Ecto neural progenitor cell (in vitro differentiated cells): ENCODE data around the gene TINCR.
A peak's percentile ranks its signal among the peaks of the same experiment; 100 is the strongest.
"Not testable (repeated sequence)": the region's sequence is repeated elsewhere in the genome, so short reads cannot be mapped to it uniquely, and the experiment has no call there.

Source experiments
- DNase-seq: peaks from one replicate; pipeline ENCODE4 v3.0.0-alpha.2; 2018; ENCODE audit warnings: low spot score

Gene TINCR

DNA sequence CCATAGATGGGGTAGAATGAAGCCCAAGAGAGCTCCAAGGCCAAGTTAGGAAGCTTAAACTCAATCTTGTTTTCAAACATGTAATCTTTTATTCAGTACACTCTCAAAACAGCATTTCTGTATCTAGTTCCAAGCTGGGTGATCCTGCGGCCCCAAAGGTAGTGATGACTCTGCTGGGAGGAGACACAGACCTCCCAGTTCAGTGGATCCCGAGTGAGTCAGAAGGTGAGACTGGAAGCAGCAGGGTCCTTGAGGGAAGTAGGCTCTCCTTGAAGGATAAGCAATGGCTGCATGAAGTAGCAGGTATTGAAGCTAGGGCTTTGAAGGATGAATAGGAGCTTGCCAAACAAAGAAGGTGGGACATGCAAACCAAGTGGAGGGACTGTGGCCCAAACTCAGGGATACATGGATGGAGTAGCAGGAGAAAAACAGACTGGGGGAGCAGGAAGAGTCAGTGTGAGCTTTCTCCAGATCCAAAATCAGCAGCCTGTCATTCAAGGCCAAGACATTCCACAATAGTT, 9.6 kb downstream of the TINCR start:
- no peak for DNase-seq

DNA sequence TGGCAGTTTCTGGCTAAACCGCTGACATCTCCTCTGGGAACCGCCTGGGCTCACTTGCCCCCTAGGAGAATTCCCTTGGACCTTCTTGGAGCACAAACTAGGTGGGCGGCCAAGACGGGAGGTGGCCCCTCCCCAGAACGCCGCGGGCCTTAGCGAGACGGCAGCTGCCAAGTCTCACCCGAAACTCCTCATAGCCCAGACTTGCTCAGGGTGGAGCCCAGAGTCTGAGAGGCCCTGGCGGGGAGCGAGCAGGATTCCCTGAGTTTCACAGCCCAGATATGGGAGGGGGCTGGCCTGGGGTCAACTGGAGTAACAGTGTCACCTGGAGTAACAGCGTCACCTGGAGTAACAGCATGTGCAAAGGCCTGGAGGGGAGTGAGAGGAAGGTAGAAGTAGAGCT, 10.1 kb downstream of the TINCR start:
- DNase-seq, result no peak

DNA sequence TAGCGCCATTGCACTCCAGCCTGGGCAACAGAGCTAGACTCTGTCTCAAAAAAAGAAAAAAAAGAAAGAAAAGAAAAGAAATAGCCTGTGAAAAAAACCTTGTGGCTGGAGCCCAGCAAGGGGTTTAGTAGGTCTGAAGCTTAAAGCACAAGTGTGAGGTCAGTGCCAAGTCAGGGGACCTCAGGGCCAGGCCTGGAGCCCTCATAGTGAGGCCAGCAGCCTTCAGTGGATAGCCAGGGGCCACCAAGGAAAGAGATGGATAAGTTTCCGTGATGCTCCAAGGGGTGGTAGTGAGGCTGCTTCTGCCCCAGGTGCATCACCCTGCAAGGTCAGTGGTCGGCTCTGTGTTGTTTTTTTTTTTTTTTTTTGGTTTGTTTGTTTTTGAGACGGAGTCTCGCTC, 12.9 kb downstream of the TINCR start:
- no peak for DNase-seq

DNA sequence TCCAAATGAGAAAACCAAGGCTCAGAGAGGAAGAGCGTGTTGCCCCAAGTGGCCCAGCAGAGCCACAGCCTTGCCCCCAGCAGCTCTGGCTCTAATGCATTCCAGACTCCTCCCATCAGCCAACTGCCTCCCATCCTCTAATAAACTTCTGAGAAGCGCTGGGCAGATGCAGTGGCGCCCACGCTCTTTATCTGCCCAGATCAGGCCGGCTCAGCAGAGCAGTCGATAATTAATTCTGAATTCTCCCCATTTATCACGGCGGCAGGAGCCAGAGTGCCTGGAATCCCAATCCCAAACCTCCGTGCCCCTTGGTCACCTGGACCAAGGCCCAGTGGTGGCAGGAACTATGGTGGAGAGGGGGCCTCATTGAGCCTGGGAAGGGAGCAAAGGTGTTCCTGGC, 13.9 kb downstream of the TINCR start:
- DNase-seq, result no peak

DNA sequence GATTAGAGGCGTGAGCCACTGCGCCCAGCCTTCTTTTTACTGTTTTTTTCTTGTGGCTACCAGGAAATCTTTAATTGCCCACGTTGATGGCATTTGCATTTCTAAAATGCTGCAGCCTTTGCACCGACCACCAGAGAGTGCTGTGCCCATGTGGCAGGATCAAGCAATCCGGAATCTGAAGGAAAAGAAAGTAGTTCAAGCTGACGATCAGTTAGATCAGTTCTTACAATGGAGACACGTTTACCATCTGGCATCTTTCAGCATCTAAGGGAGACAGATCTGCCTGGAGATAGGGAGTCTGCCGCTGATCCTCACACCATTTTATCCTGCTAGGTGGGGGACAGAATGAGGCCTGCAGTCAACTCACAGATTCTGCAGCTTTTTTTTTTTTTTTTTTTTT, 19.9 kb downstream of the TINCR start:
- no peak for DNase-seq

DNA sequence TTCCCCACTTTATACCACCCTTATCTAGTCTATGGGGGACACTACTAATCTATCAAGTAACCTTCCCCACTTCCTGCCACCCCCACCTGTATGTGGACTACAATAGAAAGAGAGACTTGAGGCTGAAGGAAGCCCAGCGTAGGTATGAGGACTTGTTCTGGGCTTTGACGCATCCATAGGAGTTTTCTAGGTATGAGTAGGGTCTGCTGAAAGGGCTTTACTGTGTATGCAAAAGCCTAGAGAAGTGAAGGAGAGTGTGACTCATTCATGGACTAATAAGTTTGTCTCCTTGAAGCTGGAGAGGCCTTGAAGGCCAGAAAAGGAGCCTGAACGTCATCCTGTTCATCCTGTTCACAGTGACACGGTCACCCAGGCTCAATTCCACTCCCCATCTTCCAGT, 21.8 kb downstream of the TINCR start:
- no peak for DNase-seq

DNA sequence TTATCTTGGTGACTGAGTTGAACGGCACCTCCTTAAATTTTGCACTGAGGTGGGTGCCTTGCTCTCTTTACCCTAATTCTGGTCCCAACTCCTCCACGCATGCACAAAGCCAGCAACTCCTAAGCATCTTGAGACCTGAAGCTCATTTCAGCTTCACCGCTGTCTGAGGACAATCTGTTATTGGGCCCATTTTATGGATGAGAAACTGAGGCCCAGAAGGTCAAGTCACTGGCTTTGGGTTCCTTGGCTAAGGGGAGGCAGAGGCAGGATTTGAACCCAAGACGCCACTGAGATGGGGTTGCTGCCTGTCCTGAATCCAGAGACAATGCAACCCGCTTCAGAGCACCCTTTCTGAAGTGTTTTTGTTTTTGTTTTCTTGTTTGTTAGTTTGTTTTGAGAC, 22.7 kb downstream of the TINCR start:
- DNase-seq, result no peak

DNA sequence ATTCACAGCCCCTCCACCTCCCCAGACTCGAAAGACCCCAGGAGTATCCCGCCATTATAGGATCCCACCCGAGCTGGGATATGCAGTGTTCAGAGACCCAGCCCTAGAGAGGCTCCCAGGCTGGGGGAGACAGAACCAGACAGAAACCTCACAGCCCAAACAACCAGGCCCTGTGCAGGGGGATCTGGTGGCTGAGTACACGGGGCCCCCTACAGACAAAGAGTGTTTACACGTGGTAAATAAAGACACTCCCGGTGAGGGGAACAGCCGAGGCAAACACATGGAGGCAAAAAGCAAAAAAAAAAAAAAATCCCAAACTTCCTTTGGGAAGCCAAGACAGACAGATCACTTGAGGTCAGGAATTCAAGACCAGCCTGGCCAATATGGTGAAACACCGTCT, 25.1 kb downstream of the TINCR start:
- no peak for DNase-seq

DNA sequence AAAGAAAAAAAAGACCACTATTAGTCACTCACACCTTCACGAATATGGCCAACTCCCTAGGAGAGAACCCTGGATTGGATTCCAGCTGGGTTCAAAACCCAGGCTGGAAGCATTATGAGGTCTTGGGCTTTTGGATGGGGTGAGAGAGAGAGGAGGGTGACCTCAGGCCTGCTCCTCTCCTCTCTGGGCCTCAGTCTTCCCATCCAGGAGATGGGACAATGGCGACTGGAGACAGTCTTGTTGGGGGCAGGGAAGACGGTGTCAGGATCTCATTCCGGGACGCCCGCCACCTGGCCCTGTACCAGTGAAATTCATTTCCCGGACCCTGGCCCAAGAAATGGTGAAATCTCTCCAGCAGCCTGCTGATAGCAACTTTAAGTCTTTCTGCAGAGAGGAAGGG, 26.3 kb downstream of the TINCR start:
- DNase-seq, result no peak

DNA sequence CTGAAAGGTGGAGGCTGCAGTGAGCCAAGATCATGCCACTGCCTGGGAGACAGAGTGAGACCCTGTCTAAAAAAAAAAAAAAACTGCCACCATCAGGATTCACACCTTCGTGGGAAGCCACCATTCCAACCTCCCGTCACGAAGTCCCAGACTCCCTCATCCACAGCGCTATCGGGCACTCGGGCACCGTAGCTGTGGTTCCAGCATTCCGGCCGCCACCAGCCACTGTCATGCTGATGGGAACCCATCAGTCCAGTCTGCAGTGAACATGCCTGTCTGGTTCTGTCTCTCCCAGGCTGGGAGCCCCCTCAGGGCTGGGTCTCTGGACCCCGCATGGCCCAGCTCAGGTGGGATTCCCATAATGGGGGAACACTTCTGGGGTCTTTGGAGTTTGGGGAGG, 27.5 kb downstream of the TINCR start:
- DNase-seq, result no peak

DNA sequence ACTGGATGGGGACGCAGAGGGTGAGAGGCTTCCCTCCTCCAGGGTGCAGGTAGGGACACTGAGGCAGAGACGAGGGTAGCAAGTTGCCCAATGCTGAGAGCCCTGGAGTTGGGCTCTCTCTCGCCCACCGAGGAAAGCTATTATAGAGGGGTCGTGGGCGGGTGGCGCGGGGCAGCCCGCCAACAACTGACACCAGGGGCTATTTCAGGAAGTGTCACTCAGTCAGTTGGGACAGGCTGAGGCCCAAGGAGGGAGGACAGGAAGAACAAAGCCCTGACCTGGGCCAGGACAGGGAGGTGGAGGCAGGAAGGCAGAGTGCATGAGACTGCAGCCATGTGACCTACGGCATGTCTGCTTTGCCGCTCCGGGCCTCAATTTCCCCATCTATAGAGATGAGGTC, 29.9 kb downstream of the TINCR start:
- DNase-seq, result no peak

DNA sequence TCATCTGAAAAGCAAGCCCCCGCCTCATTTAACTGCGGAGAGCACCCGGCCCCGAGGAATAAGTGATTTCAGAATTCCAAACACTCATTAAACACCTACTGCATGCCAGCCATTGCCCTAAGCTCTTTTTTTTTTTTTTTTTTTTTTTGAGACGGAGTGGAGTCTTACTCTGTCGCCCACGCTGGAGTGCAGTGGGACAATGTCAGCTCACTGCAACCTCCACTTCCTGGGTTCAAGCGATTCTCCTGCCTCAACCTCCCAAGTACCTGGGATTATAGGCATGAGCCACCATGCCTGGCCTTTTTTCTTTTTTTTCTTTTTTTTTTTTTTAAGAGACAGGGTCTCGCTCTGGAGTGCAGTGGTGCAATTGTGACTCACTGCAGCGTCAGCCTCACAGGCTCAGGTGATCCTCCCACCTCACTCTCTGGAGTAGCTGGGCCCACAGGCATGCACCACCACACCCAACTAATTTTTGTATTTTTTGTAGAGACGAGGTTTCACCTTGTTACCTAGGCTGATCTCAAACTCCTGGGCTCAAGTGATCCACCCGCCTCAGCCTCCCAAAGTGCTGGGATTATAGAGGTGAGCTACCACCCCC, 30.7 kb downstream of the TINCR start:
- not testable (repeated sequence) for DNase-seq

DNA sequence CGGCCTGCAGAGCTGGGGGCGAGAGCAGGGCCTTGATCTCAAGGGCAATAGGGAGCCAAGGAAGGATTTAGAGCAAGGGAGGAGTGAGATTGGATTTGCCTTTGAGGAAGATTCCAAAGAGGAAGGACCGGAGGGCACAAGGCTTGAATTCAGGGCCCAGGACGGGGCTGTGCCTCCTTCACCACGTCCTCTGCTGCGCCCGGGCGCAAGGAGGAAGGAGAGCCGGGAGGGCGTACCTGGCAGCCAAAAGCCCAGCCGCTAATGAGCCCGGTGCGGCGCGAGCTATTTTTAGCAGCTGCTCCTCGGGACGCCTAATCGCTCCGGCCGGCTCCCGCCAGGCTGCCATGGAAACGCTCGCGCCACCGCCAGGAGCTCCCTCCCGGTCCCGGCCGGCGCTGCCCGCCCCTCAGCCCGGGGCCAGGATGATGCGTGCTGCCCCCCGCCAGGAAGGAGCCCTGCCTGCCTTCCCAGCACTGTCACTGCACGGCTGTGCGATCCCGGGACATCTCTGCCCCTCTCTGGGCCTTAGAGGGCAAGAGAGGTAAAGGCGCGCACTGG, 31.3 kb downstream of the TINCR start:
- DNase-seq, result peak; percentile 93

DNA sequence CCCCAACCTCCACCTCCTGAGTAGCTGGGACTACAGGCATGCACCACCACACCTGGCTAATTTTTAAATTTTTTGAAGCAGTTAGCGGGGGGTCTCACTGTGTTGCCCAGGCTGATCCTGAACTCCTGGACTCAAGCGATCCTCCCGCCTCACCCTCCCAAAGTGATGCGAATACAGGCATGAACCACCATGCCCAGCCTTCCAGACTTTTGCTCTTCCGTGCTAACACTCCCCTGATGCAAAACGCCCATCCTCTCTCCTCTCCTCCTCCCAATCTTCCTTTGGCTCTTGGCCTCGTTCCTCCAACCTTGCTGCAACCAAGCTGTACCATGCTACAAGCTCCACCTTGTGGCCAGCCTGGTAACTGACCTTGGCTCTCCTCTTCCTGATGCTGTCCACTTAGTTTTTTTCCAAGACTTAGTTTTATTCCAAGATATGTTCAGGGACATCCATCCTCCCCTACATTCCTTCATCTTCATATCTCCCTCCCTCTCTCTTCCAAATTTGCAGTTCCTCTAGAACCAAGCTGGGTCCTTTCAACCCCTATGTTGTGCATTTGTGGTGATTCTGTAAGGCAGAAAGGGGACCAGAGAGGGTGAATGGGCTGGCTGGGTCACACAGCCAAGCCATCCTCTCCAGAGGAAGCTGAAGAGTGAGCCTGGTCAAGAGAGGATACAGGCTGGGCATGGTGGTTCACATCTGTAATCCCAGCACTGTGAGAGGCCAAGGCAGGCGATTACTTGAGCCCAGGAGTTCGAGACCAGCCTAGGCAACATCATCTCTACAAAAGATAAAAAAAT, 32.8 kb downstream of the TINCR start:
- DNase-seq, result no peak

DNA sequence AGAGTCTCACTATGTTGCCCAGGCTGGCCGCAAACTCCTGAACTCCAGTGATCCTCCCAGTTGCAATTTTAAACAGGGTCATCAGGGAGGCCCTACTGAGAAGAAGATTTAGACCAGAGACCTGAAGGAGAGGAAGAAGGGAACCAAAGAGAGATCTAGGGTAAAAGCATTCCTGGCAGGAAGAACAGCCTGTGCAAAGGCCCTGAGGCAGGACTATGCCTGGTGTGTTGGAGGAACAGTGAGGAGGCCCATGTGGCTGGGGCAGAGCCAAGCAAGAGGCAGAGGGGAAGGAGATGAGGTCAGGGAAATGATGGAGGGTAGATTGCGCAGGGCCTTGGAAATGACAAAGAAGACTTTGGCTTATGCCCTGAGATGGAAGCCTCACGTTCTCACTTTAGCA, 34.5 kb downstream of the TINCR start:
- no peak for DNase-seq

DNA sequence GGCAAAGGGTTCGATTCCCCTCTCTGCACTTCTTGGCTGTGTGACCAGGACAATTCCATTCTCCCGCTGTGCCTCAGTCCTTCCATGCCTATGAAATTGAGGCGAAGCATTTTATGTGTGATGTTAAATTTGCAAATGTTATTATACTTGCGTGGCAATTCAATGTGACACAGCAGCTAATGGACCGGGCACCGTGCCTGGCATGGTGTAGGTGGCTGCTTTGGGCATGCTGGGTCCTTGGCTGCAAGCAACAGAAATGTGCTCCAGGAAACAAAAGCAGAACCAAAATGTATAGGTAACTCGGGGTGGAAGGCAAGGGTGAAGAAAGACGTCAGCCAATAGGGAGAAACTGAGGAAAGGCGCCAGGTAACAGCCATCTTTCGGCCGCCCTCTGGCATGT, 37.1 kb downstream of the TINCR start:
- no peak for DNase-seq

DNA sequence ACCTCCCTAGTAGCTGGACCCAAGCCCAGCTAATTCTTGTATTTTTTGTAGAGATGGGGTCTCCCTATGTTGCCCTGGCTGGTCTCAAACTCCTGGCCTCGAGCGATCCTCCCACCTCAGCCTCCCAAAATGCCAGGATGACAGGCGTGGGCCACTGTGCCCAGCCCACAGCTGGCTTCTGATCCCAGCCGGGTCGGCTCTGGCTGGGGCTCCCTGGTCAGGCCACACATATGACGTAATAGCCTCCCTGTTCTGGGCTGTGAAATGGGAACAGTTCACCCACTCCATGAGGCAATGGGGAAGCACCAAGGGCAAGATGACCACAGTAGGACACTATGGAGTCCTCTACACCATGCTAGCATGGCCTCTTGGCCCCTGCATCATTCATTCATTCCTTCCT, 41.1 kb downstream of the TINCR start:
- DNase-seq, result no peak

DNA sequence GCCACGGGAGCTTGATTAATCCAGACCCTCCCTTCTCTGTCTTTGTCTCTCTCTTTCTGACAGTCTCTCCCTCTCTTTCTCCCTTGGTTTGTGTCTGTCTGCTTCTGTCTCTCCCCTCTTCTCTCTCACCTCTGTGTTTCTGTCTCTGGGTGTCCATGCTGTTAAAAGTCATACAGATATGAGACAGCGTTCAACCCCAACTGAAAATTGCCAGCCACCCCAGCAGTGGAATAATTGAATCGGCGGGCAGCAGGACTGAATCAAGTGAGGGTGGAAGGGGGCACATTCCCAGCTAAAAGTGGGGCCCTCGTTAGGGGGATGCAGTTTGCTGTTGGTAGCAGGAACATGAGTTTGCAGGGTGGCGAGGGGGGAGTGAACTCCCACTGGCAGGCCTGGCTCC, 43.7 kb downstream of the TINCR start:
- DNase-seq, result no peak

DNA sequence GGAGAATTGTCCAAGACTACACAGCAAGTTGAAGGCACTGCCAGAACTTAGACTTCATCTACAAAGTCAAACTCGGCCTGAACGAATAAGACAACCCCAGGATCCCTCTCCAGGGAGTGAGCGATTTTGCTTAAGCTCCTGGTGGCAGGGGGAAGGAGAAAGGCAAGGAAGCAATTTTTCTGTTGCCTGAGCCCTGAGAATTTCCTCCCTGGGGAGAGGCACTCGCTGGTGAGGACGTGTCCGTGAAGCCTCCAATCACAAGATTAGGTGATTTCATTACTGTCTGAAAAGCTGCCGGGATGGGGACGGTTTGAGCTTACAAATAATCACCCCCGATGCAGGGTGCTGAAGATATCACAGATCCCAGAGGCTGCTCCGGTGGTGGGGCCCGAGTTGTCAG, 45.6 kb downstream of the TINCR start:
- no peak for DNase-seq

DNA sequence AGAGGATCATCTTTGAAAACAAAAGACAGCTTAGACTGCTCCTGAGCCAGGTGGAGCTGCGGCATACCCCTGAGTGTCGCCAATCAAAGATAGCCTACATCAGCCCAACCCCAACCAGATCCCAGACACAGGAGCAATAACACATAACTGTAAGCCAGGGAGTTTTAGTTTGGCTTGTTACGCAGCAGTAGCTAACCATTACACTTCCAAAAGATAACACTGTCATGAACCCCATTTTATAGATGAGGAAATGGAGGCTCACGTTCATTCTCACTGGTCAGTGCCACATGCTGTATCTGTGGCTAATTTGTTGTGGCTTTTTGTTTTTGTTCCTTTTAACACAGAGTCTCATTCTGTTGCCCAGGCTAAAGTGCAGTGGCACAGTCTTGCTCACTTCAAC, 47.3 kb downstream of the TINCR start:
- no peak for DNase-seq

DNA sequence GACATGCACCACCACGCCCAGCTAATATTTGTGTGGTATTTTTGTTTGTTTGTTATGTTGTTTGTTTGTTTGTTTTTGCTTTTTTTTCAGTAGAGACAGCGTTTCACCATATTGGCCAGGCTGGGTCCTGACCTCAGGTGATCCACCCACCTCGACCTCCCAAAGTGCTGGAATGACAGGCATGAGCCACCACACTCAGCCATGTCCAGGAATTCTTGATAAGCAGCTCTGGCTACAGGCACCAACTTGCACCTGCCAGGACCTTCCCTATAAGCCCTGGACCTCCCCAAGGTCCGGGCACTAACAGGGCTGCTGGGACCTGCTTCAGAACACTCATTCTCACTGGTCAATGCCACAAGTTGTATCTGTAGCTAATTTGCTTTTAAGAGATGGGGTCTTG, 48.7 kb downstream of the TINCR start:
- no peak for DNase-seq

DNA sequence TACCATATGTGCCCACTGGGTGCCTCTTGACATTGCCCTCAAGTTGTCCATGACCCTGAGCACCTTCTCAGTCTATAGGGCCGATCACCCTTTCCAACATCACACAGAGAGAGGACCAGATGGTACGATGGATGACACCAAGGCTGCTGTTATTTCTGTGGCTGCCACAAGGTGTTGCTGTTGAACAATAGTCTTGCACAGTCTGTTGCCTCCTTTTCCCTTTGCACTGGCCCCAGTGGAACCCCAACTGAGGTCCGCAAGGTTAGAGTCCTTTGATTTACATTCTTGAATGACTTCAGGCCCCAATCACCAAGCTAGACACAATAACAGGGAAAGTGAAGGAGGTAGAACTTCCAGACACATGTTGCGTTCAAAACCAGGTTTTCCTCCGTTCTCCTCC, 52.0 kb downstream of the TINCR start:
- no peak for DNase-seq

DNA sequence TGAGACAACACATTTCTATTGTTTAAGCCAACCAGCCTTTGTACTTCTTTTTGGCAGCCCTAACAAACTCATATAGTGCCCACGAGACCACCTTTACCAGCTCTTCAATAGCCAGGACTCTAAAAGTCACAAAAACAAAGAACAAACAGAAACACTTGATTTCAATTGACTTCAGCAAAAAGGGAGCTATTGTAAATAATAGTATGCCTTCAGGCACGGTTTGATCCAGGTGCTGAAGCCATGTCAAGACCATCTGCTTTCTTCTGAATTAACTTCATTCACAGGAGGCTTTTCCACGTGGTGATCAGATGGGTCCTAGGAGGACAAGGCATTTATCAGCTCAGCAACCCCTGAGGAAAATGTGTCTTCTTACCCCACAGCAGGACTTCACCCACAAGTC, 53.8 kb downstream of the TINCR start:
- no peak for DNase-seq

DNA sequence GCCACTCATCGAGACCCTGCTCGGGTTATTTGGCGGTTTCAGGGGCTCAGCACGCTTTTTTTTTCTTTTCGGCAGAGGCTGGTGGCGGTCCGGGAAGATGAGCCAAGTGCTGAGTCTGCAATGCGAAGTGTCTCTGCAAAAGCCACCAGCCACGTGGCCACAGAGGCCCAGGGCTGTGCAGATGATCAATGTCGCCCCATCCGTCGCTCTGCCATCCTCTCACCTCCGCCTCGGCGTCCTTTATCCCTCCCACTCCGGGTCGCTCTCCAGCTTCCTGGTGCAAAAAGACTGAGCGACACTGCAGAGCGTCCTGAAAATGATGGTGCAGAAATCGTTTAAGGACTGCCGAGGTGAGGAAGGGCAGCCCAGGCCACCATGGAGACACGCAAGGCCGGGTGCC, 55.0 kb downstream of the TINCR start:
- DNase-seq, result no peak
